OCI-LY3 (cell line): ENCODE data around the gene ZC3H13.

Experiments
- CTCF ChIP-seq: fragments of 200-600, 300-600 bp; sonication (generic); IDR thresholded peaks from 2 replicates; pipeline ENCODE4 v1.5.1; 2014; ENCODE audit warnings: antibody characterized with exemption, low read length, low read depth
- EZH2phosphoT487 ChIP-seq: fragments of 200-600 bp; shearing (Covaris generic); IDR thresholded peaks from 2 replicates; pipeline ENCODE4 v1.6.1; 2018; ENCODE audit warnings: antibody characterized with exemption, mixed run types, low read depth

GRCh38 chr13:46035066-46035465 is 17.5 kb downstream of the ZC3H13 start:
- TF ChIP-seq CTCF (no peak), EZH2phosphoT487 (no peak)
